NCI-H1048 (cell line): ENCODE results near the gene MCC.
A peak's percentile ranks its signal among the peaks of the same experiment; 100 is the strongest.

Source experiments
- DNase-seq: peaks from one replicate; lab custom pipeline; 2025; lab: John Stamatoyannopoulos, UW

The MCC gene

DNA sequence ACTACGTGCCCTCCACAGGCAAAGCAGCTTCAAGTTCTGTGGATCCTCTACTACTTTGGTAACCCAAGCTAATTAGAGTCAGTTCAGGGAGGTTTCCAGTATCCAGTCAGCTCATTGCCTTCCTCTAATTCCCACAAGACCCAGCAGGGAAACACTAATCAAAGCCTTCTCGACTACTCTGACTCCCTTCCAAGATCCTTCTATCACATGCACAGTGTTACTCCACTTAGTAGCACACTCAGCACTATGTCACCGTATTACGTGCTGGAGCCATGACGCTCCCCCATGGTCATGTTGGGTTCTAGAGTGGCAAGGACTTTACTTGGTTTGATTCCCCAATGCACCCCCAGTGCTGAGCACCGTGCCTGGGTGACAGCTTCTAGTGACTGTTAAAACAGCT is 458.6 kb downstream of the MCC start:
- DNase-seq: no peak

DNA sequence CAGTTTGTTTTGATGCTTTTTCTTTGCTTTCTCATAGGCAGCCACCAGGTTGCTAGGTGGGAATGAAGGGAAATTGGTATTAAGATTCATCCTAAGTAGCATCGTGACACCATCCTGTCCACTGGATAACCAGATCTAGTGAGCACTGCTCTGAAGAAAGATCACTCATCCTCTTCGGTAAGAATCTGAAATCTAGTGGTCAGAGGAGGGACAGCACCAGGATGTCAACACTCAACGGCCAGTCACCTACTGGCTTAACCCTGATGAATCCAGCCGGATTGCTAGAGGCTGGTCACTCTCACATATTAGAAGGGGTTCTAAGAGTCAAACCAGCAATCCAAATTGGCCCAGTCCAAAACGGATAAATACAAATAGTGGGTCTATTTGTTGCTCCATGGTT is 460.8 kb downstream of the MCC start:
- no peak for DNase-seq

DNA sequence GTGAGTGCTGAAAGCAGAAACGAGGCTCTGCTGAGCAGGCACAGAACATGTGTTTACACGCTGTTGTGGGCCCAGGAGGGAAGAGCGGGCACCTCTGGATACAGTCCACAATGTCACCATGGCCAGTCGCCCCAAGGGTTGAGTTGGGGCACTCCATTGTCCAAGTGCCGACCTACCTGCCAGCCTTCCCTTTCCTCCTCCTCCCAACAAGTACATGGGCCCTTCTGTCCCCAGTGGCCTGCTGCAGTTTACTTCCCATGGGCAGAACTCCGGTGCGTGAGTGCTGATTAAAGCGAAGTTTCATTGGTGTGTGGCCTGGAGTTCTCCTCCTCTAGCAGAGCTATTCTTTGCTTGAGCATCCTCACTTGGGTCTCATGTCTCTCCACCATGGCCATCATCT is 461.2 kb downstream of the MCC start:
- DNase-seq: no peak

DNA sequence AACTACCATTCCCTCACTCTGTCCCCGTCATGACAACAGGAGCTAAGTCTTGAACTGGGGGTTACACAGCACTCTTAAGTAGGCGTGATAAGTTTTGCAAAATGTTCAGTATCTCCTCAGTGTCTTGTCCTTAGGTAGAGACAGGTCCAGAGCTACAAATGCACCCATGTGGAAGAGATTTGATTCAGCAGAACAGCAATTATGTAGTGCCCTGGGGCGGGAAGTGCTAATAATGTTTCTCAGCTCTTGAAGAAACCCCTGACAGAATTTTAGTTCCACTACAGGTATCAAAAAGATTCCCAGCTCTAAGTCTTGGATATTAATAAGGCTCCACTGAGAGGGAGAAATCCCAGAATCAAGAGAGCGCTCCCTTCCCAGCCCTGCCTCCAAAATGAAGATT is 462.0 kb downstream of the MCC start:
- no peak for DNase-seq

DNA sequence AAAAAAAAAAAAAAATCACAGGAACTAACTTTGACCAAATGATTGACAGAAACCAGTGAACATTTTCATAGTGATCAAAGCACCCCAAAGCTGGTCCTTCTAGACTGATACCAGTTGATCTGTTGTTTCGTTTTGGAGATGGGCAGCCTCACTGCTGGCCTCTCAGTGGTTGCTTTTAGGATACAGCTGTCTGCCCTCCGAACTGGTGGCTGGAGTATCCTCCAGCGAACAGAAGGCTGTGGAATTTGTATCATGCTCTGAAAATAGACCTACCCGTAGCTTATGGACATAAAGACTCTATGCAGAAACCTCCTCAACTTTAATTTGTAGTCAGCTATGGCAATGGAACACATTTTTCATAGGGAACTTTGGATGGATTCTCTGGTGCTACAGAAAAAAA is 462.7 kb downstream of the MCC start:
- DNase-seq: no peak

DNA sequence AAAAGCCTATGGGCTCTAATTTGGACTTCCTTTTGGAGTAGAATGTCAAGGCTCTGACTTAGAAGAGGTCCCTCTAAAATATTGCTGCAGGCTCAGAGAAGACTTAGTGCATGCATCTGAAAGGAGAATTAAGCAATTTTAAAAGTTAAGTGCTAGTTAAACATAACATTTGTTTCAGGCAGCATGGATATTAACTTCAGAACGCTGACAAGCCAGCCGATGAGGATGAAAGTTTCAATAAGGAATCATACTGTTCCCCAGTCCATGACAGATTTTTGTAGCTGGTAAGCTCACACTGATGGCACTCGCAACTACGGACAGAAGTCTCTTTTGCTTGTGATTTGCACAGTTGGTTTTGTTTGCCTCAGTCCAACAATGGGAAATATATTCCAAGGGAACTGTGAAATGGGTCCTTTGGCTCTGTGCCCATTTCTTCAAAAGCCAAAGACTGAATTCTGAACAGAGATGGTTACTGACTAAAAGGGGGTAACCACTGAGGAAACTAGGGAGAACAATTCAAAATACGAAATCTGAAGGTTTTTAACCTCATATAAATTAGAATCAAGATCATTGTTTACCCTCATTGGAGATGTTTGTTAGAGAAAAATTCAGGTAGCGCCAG is 464.1 kb downstream of the MCC start:
- DNase-seq: no peak

DNA sequence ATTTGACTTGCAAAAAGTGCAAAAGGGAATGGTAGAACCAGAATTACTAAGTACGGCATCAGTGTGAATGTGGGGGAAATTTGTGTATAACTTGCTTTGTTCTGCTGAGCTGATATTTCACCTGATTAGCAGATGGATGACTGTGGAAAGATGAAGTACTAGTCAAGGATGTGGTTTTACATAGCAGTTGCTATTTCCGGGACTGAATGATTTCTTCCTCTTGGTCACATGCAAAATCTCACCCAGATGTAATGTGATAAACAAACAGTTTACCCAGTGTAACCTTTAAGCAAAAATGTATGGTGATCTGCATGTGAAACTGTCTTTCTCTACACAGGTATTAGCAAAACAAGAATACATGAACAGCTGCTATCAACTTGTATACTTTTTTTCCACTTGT is 465.6 kb downstream of the MCC start:
- DNase-seq: peak; percentile 17

DNA sequence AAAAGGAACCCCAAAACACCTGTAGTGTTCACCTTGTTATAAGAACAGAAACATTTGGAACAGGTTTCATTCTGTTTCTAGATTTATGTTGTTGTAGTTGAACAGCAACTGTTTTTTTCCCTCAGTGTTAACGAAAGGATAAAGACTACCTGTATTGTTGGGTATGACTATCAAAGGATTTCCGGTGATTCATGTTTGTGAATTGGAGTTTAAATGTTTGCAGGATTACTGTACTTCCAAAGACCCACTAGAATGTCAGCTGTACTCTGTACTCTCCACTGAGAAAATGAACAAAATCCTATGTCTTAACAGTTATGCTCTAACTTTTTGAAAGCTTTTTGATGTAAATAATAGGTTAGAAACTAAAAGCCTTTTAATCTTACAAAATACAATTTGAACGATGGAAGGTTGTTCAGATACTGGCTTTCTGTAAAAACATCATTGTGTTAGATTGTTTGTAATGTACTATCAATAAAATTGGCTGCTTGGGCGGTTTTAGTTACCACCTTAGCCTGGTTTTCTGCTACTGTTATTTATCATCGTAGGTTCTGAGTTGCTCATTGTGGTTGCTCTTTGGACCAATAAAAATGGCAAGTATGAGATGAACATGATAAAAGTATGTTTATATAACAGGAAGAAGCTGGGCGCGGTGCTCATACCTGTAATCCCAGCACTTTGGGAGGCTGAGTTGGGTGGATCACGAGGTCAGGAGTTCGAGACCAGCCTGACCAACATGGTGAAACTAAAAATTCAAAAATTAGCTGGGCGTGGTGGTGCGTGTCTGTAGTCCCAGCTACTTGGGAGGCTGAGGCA is 467.6 kb downstream of the MCC start:
- DNase-seq: no peak

DNA sequence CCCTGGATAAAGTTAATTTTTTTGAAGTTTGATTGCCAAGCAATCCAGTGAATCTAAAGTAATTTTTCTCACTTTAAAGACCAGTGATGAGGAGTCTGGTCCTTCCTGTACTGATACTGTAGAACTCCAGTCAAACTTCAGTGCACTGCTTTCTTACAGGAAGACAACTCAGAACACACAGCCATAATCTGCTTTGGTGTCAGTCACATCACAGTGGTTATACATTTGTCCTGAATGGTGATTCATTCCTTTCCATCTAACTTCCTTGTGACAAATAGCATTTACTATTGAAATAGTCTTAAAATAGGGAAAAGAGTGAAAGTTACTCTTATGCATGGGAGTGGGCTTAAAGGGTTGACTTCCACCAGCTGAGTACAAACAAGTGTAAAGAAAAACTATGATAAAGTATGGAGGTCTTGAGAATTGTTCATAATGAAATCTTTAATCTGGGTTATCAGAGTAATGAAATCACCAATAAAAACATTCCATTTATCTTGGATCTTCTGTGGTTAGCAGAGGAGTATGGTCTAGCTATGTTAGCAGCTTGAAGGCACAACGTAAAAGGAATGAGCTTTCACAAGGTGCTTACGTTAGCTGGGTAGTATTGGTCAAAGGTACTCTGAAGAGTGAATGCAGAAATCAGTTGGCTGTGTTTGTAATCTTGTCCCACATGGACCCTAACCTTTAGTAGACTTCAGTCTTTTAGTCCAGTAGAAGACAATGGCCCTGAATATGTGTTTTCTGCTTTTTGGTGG is 470.2 kb downstream of the MCC start:
- DNase-seq: no peak

DNA sequence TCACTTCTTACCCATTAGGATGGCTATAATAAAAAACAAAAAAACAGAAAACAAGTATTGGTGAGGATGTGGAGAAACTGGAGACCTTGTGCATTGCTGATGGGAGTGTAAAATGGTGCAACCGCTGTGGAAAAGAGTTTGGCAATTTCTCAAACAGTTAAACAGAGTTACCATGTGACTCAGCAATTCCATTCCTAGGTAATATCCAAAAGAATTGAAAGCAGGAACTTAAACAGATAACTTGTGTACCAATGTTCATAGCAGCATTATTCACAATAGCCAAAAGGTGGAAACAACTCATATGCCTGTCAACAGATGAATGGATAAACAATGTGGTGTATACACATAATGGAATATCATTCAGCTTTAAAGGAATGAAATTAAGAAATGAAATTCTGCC is 482.8 kb downstream of the MCC start:
- DNase-seq: no peak

DNA sequence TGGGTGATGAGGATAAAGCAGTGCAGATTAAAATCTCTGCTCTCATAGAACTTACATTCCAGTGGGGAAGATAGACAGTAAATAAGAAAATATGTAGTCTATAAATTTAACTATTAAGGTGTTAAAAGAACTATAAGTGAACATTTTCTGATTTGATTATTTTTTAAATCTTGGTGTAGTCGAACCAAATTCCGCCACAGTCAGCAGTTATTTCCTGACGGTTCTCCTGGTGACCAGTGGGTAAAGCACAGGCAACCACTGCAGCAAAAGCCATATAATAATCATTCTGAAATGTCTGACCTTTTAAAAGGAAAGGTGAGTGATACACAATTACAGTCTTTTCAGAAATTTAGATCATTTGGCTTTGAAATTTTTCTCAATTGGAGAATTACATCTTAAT is 484.5 kb downstream of the MCC start:
- DNase-seq: no peak

DNA sequence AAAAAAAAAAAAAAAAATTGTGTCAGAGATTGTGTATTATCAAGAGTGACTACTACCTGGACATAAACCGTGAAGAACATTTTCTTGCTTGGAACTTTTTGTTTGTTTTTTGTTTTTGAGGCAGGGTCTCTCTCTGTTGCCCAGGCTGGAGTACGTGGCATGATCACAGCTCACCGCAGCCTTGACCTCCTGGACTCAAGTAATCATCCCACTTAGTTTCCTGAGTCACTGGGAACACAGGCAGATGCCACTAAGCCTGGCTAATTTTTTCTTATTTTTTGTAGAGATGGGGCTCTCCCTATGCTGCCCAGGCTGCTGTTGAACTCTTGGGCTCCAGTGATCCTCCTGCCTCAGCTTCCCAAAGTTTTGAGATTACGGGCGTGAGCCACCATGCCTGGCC is 485.8 kb downstream of the MCC start:
- DNase-seq: no peak

DNA sequence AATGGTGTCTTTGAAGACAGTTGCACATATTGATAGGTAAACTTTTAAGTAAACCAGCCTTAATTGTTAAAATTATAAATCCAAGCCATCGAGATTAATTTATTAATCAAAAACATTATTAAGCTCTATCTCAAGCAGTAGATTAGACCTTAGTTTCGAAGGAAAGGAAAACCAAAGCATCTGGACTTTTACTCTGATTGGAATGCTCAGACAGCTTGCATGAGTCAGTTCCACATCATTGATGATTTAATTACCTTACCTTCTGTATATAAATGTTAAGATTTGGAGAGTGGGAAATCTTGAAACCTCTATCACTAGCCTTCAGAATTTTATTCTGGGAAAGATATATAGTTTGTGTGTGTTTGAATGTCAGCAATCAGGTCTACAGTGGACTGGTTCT is 487.8 kb downstream of the MCC start:
- DNase-seq: no peak

DNA sequence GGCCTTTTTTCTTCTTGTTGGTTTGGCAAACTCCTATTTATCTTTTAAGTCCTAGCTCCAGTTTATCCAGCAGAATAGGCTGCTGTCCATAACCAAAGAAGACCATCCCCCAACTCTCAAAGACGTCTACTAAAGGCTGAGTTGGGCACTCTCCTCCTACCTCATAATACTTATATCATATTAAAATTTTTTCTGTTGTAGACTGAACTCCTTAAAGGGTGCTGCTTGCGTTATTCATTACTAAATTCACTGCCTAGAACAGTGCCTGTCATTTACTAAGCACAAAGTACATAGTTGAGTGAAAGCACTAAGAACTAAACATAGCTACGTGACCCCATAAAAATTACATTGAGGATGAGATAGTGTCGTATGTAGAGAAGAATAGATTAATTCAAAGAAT is 490.0 kb downstream of the MCC start:
- no peak for DNase-seq

DNA sequence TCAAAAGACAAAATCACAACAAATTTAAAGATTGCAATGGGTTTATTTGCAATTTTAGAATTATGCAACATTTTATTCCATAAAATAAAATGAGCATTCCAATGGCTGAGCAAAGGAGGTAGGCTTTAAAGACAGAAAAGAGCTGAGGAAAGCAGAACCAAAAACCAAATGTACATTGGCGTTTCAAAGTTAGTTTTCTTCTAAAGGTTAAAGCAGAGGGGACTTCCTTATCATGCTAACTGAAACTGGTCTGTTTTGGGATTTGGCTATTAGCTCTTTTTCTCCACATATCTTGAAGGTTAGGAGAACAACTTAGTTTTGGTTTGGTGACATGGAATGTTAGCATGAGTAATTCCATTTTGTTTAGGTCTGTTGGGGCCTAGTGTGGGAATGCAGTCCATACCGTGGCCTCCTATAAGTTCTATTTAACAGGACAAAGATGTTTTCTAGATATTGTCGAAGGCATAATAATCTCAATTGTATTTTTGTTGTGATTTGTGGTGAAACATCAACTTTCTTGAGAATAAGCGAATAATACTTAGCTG is 491.4 kb downstream of the MCC start:
- DNase-seq: no peak

DNA sequence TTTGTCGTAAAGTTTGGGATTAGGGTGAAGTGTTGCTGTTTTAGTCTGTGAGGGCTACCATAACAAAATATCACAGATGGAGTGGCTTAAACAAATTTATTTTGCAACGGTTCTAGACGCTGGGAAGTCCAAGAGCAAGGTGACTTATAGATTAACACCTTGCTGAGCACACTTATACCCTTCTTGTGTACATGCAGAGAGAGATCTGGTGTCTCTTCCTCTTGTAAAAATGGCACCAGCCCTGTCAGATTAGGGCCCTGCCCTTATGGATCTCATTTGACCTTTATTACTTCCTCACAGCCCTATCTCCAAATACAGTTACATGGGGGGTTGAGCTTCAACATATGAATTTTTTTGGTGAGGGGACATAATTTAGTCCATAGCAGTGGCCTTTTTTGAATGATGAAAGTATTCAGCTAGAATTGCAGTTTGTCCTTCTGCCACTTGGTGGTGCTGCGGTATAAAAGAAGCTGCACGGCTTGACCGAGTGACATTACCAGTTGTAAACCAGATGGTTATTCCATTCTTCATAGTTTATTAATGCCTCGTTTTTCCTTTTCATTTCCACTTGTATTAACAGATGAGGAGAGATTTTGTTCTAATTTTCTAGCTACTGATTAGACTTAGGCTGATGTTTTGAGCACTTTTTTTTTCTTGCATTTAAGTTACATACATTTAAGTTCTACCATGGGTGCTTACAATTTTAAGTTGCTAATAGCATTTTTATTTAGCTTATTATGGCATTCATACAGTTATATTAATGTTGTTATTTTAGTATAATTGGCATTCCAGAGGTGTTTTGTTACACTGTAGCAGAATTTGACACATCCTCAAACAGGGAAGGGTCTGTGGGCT is 492.3 kb downstream of the MCC start:
- DNase-seq: no peak

DNA sequence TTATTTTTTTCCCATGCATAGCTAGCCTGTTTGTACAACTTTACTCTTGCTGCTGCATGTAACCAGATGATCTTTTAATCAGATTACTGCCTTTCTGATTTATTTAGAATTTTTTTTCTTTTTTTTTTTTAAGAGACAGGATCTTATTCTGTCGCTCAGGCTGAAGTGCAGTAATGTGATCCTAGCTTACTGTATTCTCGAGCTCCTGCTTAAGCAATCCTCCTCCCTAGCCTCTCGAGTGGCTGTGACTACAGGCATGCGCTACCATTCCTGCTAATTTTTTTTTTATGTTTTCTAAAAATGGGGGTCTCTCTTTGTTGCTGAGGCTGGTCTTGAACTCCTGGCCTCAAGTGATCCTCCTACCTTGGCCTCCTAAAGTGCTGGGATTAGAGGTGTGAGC is 502.0 kb downstream of the MCC start:
- no peak for DNase-seq

DNA sequence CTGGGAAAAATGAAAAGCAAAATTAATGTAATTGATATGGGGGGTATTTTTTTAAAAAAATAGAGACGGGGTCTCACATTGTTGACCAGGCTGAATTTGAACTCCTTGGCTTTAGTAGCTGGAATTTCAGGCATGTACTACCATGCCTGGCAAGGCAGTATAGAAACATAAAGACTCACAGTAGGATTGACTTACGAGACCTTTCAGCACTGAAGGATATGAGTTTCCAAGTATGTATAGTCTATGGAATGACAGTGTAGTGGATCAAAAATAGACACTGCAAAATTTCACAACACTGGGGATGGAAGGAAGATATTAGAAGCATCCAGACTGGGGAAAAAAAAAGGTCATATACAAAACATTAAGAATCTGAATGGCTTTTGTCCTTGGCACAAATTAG is 504.9 kb downstream of the MCC start:
- no peak for DNase-seq

DNA sequence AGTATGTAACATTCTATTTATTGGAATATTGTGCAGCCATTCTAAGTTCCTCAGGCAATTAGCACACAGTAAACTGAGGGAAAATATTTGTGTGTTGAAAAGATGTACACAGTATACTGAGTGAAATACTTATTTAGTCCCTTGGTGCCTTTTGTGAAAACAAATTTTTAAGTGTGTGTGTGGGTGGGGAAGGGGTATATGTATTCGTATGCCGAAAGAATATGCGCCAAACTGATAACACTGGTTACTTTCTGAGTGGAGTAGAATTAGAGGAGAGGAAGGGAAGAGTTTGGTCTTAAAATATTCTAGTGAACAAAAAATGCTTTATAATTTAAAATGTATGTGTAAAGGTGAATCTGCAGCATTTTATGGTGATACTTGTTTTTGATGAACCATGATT is 508.5 kb downstream of the MCC start:
- DNase-seq: no peak

DNA sequence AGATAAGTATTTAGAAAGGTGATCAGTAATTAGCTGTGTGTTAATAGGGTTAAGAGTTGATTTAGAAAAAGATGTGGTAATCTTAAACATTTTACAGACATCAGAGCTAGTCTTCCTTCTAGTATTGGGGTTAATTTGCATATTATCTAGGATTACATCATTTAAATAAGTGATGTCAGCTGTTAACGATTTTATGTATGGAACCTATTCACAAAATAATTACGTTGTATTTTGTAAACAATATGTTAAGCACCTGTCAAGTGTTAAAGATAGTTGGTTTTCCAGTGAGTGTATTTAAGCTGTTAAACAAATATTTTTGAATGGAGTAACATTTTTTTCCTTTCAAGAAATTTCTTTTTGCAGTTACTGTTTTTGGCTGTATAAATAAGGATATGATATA is 509.4 kb downstream of the MCC start:
- DNase-seq: peak; percentile 48

DNA sequence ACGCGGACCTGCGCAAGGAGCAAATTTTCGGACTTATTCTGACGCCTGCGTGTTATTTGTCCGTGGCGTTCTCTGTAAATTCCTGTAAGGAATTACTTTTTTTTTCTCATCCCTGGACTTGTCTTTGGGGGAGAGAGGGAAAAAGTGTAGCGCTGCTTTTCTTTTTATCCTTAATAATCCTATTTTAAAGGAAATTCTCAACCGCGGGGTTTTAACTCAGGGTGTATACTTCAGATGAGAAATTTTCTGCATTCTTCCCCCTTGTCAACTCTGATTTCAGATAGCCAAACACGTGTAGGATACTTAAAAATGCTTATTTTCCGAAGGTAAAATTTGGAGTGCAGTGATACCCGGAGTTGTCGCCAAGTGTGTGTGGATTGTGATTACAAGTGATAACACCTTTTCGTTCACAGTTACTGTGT is 510.8 kb downstream of the MCC start:
- no peak for DNase-seq
